ENCODE results near the gene PLPP3.

DNA sequence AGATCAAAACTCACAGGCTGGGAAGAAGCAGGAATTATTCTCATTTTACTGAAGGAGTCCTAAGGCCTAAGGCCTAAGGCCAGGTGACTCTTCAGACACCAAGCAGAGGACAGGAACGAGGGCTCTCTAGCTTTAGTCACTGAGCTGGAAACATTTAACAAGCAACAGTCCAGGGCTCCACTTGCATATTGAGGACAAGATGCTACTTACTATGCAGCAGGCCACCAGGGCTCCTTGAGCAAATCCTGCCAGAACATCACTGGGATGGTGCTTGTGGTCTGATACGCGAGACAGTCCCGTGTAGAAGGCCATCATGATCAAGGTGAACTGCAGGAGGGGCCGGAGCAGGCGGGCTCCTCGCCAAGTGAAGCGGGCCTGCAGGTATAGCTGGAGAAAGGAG, 67.6 kb downstream of the PLPP3 start:
- no peak for TF ChIP-seq ZNF548 (tag by site-specific recombination; IDR thresholded peaks at IDR 0.05)
- TF ChIP-seq, protein P1, sequence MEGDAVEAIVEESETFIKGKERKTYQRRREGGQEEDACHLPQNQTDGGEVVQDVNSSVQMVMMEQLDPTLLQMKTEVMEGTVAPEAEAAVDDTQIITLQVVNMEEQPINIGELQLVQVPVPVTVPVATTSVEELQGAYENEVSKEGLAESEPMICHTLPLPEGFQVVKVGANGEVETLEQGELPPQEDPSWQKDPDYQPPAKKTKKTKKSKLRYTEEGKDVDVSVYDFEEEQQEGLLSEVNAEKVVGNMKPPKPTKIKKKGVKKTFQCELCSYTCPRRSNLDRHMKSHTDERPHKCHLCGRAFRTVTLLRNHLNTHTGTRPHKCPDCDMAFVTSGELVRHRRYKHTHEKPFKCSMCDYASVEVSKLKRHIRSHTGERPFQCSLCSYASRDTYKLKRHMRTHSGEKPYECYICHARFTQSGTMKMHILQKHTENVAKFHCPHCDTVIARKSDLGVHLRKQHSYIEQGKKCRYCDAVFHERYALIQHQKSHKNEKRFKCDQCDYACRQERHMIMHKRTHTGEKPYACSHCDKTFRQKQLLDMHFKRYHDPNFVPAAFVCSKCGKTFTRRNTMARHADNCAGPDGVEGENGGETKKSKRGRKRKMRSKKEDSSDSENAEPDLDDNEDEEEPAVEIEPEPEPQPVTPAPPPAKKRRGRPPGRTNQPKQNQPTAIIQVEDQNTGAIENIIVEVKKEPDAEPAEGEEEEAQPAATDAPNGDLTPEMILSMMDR (tag by site-specific recombination; IDR thresholded peaks at IDR 0.05), result no peak
- TF ChIP-seq KLF16 (tag by site-specific recombination; IDR thresholded peaks at IDR 0.05), result no peak
- no peak for TF ChIP-seq ZNF184 (tag by site-specific recombination; IDR thresholded peaks at IDR 0.05)
- TF ChIP-seq SP2 (tag by site-specific recombination; IDR thresholded peaks at IDR 0.05), result no peak
- no peak for TF ChIP-seq ZBTB20 (tag by site-specific recombination; IDR thresholded peaks at IDR 0.05)
- no peak for TF ChIP-seq ZNF837 (tag by site-specific recombination; IDR thresholded peaks at IDR 0.05)
- no peak for TF ChIP-seq ZNF274 (IDR thresholded peaks at IDR 0.05; ENCODE audit: low read length)
- no peak for TF ChIP-seq ZNF274 (tag by site-specific recombination; IDR thresholded peaks at IDR 0.05; ENCODE audit: borderline replicate concordance)
- TF ChIP-seq, protein P2, sequence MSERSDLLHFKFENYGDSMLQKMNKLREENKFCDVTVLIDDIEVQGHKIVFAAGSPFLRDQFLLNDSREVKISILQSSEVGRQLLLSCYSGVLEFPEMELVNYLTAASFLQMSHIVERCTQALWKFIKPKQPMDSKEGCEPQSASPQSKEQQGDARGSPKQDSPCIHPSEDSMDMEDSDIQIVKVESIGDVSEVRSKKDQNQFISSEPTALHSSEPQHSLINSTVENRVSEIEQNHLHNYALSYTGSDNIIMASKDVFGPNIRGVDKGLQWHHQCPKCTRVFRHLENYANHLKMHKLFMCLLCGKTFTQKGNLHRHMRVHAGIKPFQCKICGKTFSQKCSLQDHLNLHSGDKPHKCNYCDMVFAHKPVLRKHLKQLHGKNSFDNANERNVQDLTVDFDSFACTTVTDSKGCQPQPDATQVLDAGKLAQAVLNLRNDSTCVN (tag by site-specific recombination; optimal IDR thresholded peaks at IDR 0.05), result no peak
- TF ChIP-seq ZNF23 (tag by site-specific recombination; IDR thresholded peaks at IDR 0.05; ENCODE audit: borderline replicate concordance), result no peak
- TF ChIP-seq YY1 (tag by site-specific recombination; IDR thresholded peaks at IDR 0.05), result no peak
- TF ChIP-seq, protein P3, sequence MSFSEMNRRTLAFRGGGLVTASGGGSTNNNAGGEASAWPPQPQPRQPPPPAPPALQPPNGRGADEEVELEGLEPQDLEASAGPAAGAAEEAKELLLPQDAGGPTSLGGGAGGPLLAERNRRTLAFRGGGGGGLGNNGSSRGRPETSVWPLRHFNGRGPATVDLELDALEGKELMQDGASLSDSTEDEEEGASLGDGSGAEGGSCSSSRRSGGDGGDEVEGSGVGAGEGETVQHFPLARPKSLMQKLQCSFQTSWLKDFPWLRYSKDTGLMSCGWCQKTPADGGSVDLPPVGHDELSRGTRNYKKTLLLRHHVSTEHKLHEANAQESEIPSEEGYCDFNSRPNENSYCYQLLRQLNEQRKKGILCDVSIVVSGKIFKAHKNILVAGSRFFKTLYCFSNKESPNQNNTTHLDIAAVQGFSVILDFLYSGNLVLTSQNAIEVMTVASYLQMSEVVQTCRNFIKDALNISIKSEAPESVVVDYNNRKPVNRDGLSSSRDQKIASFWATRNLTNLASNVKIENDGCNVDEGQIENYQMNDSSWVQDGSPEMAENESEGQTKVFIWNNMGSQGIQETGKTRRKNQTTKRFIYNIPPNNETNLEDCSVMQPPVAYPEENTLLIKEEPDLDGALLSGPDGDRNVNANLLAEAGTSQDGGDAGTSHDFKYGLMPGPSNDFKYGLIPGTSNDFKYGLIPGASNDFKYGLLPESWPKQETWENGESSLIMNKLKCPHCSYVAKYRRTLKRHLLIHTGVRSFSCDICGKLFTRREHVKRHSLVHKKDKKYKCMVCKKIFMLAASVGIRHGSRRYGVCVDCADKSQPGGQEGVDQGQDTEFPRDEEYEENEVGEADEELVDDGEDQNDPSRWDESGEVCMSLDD (tag by site-specific recombination; IDR thresholded peaks at IDR 0.05), result no peak
- no peak for TF ChIP-seq ZNF707 (tag by site-specific recombination; IDR thresholded peaks at IDR 0.05)

All from HEK293 (cell line).